H1 (cell line): Measurements from ENCODE around the gene BCAR3. TPM values are rescaled to one million over a fixed set of nuclear protein-coding genes. Genes with fewer than 3 reads are reported as not detected.

Experiments used
- CTCF ChIA-PET: fragments of 300-600 bp; sonication (Branson Sonifier 250); formaldehyde crosslinking; loops from one replicate; lab custom pipeline; 2021; ENCODE audit not compliant: partially characterized antibody; lab: Charles Lee
- POLR2A ChIA-PET: fragments of 300-600 bp; sonication (Branson Sonifier 250); formaldehyde crosslinking; loops from one replicate; lab custom pipeline; 2021; ENCODE audit warnings: inconsistent platforms; ENCODE audit not compliant: partially characterized antibody; lab: Charles Lee
- DNase-seq, 2 experiments: peaks; one replicate each; pipeline versions ENCODE4 v3.0.0 to v3.0.0-alpha.2; 2010 to 2022; ENCODE audit warnings: low spot score in 2 of 2, low read depth in 1 of 2, mixed read lengths in 1 of 2
- FAIRE-seq: peaks from 2 replicates; lab custom pipeline; 2011; peaks lifted over from hg19 to GRCh38; lab: Jason Lieb, UNC
- H2AFZ ChIP-seq: 2 replicates; pipeline ENCODE4 v1.8.1; 2012; ENCODE audit warnings: low read length, inconsistent platforms
- H2AK5ac ChIP-seq: 2 replicates; pipeline ENCODE4 v1.6.1; 2013; ENCODE audit warnings: low read depth, low read length
- H2BK120ac ChIP-seq: replicated peaks from 2 replicates; pipeline ENCODE3; 2013; ENCODE audit warnings: low read depth, low read length, inconsistent platforms
- H2BK12ac ChIP-seq: 2 replicates; pipeline ENCODE4 v1.6.1; 2013; ENCODE audit warnings: low read depth, low read length
- H2BK15ac ChIP-seq: 2 replicates; pipeline ENCODE4 v1.6.1; 2013; ENCODE audit warnings: low read length
- H2BK20ac ChIP-seq: 2 replicates; pipeline ENCODE4 v1.6.1; 2013; ENCODE audit warnings: low read length
- H2BK5ac ChIP-seq: 2 replicates; pipeline ENCODE4 v1.6.1; 2013; ENCODE audit warnings: low read depth, low read length
- H3K14ac ChIP-seq: 2 replicates; pipeline ENCODE4 v1.6.1; 2013; ENCODE audit warnings: inconsistent platforms; ENCODE audit not compliant: insufficient read length
- H3K18ac ChIP-seq: 2 replicates; pipeline ENCODE4 v1.6.1; 2013; ENCODE audit warnings: low read length; ENCODE audit errors: extremely low read depth
- H3K23ac ChIP-seq: 2 replicates; pipeline ENCODE4 v1.6.1; 2013; ENCODE audit warnings: inconsistent platforms; ENCODE audit not compliant: insufficient read length
- H3K23me2 ChIP-seq: 2 replicates; pipeline ENCODE4 v1.6.1; 2013; ENCODE audit warnings: low read depth, low read length
- H3K27ac ChIP-seq: 2 replicates; pipeline ENCODE4 v1.6.1; 2011; ENCODE audit warnings: low read depth, low read length, inconsistent platforms
- H3K27me3 ChIP-seq, 4 experiments: replicated peaks in 1 of 4; 1 replicate in 1 of 4; 2 replicates in 3 of 4; pipeline versions ENCODE4 v1.6.1 to v1.8.1; 2011 to 2013; ENCODE audit warnings: low read length in 3 of 4, mild to moderate bottlenecking in 3 of 4, inconsistent platforms in 2 of 4, mixed read lengths in 2 of 4, moderate library complexity in 1 of 4; ENCODE audit not compliant: control insufficient read depth in 3 of 4, insufficient read depth in 3 of 4; ENCODE audit errors: extremely low read depth in 1 of 4
- H3K36me3 ChIP-seq, 4 experiments: 2 replicates each; pipeline versions ENCODE4 v1.6.1 to v1.8.1; 2011 to 2013; ENCODE audit warnings: mild to moderate bottlenecking in 4 of 4, low read length in 3 of 4, moderate library complexity in 2 of 4, control low read depth in 1 of 4, inconsistent platforms in 1 of 4; ENCODE audit not compliant: insufficient read depth in 4 of 4, control insufficient read depth in 2 of 4
- H3K4ac ChIP-seq: replicated peaks from 2 replicates; pipeline ENCODE3; 2013; ENCODE audit warnings: low read length, low read depth, mixed read lengths, inconsistent platforms; ENCODE audit not compliant: insufficient read length
- H3K4me1 ChIP-seq, 4 experiments: replicated peaks in 1 of 4; 1 replicate in 1 of 4; 2 replicates in 3 of 4; pipeline versions ENCODE4 v1.6.1 to v1.8.1; 2011 to 2013; ENCODE audit warnings: low read length in 3 of 4, inconsistent platforms in 2 of 4, mixed read lengths in 1 of 4; ENCODE audit not compliant: insufficient read depth in 4 of 4, control insufficient read depth in 3 of 4
- H3K4me2 ChIP-seq, 2 experiments: 2 replicates each; pipeline versions ENCODE4 v1.6.1 to v1.8.1; 2011 to 2013; ENCODE audit warnings: low read depth in 2 of 2, low read length in 2 of 2, control low read depth in 1 of 2, inconsistent platforms in 1 of 2, mild to moderate bottlenecking in 1 of 2; ENCODE audit not compliant: insufficient read depth in 1 of 2
- H3K4me3 ChIP-seq, 4 experiments: fragments of 200-600, 300-600 bp in 1 of 4; sonication (generic), shearing (Covaris generic), sonication (Bioruptor Twin) in 1 of 4; 2 replicates each; pipeline versions ENCODE4 v1.5.1 to v1.8.1; 2011 to 2016; ENCODE audit warnings: low read length in 4 of 4, low read depth in 3 of 4, control low read depth in 2 of 4, inconsistent platforms in 2 of 4, mild to moderate bottlenecking in 2 of 4, mixed read lengths in 1 of 4, moderate library complexity in 1 of 4; ENCODE audit not compliant: insufficient read depth in 2 of 4; ENCODE audit errors: extremely low read depth in 1 of 4
- H3K56ac ChIP-seq: replicated peaks from 2 replicates; pipeline ENCODE3; 2013; ENCODE audit warnings: low read depth, mild to moderate bottlenecking, mixed read lengths, low read length, inconsistent platforms; ENCODE audit not compliant: insufficient read length
- H3K79me1 ChIP-seq: 2 replicates; pipeline ENCODE4 v1.6.1; 2013; ENCODE audit warnings: low read depth, low read length, control low read depth
- H3K79me2 ChIP-seq, 2 experiments: 2 replicates each; pipeline versions ENCODE4 v1.6.1 to v1.8.1; 2012 to 2013; ENCODE audit warnings: low read length in 2 of 2, mild to moderate bottlenecking in 2 of 2, inconsistent platforms in 1 of 2; ENCODE audit not compliant: insufficient read depth in 2 of 2, control insufficient read depth in 1 of 2
- H3K9ac ChIP-seq, 4 experiments: replicated peaks in 1 of 4; 1 replicate in 1 of 4; 2 replicates in 3 of 4; pipeline versions ENCODE4 v1.6.1 to v1.8.1; 2011 to 2013; ENCODE audit warnings: low read depth in 3 of 4, low read length in 3 of 4, control low read depth in 2 of 4, mild to moderate bottlenecking in 2 of 4, moderate library complexity in 2 of 4, inconsistent platforms in 1 of 4; ENCODE audit errors: extremely low read depth in 1 of 4
- H3K9me3 ChIP-seq, 2 experiments: 2 replicates each; pipeline versions ENCODE4 v1.6.1 to v1.8.1; 2012 to 2013; ENCODE audit warnings: mild to moderate bottlenecking in 2 of 2, moderate library complexity in 2 of 2, control low read depth in 1 of 2, inconsistent platforms in 1 of 2, low read depth in 1 of 2, low read length in 1 of 2, mixed read lengths in 1 of 2; ENCODE audit not compliant: insufficient read depth in 2 of 2
- H4K20me1 ChIP-seq, 2 experiments: replicated peaks in 1 of 2; 2 replicates each; pipeline versions ENCODE3 to v1.8.1; 2011 to 2013; ENCODE audit warnings: inconsistent platforms in 2 of 2, low read length in 2 of 2, mild to moderate bottlenecking in 1 of 2; ENCODE audit not compliant: insufficient read depth in 2 of 2, control insufficient read depth in 1 of 2
- H4K5ac ChIP-seq: 2 replicates; pipeline ENCODE4 v1.6.1; 2013; ENCODE audit warnings: low read length, low read depth, mixed read lengths, inconsistent platforms; ENCODE audit not compliant: insufficient read length
- H4K8ac ChIP-seq: 2 replicates; pipeline ENCODE4 v1.8.0; 2013; ENCODE audit warnings: mild to moderate bottlenecking, moderate library complexity, low read length, inconsistent platforms; ENCODE audit not compliant: insufficient read depth; ENCODE audit errors: extremely low read depth
- H4K91ac ChIP-seq: replicated peaks from 2 replicates; pipeline ENCODE3; 2013; ENCODE audit warnings: low read length, mixed read lengths, inconsistent platforms; ENCODE audit not compliant: insufficient read length
- ATF3 ChIP-seq: IDR thresholded peaks from 2 replicates; pipeline ENCODE4 v1.6.1; 2011; ENCODE audit warnings: low read depth, mild to moderate bottlenecking, low read length; ENCODE audit not compliant: insufficient read depth
- CHD1 ChIP-seq: IDR thresholded peaks from 2 replicates; pipeline ENCODE4 v1.6.1; 2012; ENCODE audit warnings: low read depth, low read length, improper control_type of control experiment
- GTF2F1 ChIP-seq: IDR thresholded peaks from 2 replicates; pipeline ENCODE4 v1.6.1; 2012; ENCODE audit warnings: low read depth, low read length, improper control_type of control experiment, borderline replicate concordance
- JUN ChIP-seq: IDR thresholded peaks from 2 replicates; pipeline ENCODE4 v1.6.1; 2011; ENCODE audit warnings: low read depth, mild to moderate bottlenecking, improper control_type of control experiment, low read length
- NRF1 ChIP-seq: IDR thresholded peaks from 2 replicates; pipeline ENCODE4 v1.6.1; 2011; ENCODE audit warnings: mild to moderate bottlenecking, low read depth, low read length, improper control_type of control experiment
- RBBP5 ChIP-seq: IDR thresholded peaks from 2 replicates; pipeline ENCODE4 v1.7.1; 2012; ENCODE audit warnings: low read depth, mild to moderate bottlenecking, inconsistent platforms, low read length, moderate library complexity, borderline replicate concordance
- RFX5 ChIP-seq: IDR thresholded peaks from 2 replicates; pipeline ENCODE4 v1.6.1; 2011; ENCODE audit warnings: low read depth, low read length, improper control_type of control experiment, borderline replicate concordance
- SAP30 ChIP-seq: fragments of 300-600 bp; sonication (generic); IDR thresholded peaks from 2 replicates; pipeline ENCODE4 v1.7.1; 2012; ENCODE audit warnings: low read length, moderate library complexity, mild to moderate bottlenecking, inconsistent platforms; ENCODE audit not compliant: insufficient read depth, insufficient replicate concordance
- SP1 ChIP-seq: IDR thresholded peaks from 2 replicates; pipeline ENCODE4 v1.6.1; 2011; ENCODE audit warnings: low read depth, low read length
- SP4 ChIP-seq: IDR thresholded peaks from 2 replicates; pipeline ENCODE4 v1.6.1; 2012; ENCODE audit warnings: low read length, inconsistent platforms
- SRF ChIP-seq: IDR thresholded peaks from 2 replicates; pipeline ENCODE4 v1.6.1; 2011; ENCODE audit warnings: mild to moderate bottlenecking, low read depth, low read length, moderate library complexity
- SUZ12 ChIP-seq: fragments of 200-600 bp; sonication (generic); IDR thresholded peaks from 2 replicates; pipeline ENCODE4 v1.6.1; 2012; ENCODE audit warnings: mild to moderate bottlenecking, inconsistent platforms, low read length, moderate library complexity, mixed read lengths
- USF2 ChIP-seq: IDR thresholded peaks from 2 replicates; pipeline ENCODE4 v1.6.1; 2011; ENCODE audit warnings: low read length, improper control_type of control experiment
- WGBS, 2 experiments: shearing (Covaris generic) in 1 of 2; methylation state at CpG; one replicate each; pipeline versions ENCODE4 v1.1.6 to v1.1.7; 2013 to 2015; ENCODE audit warnings: low lambda C conversion rate in 2 of 2, mixed read lengths in 2 of 2, inconsistent platforms in 1 of 2, low coverage in 1 of 2, missing lambda C conversion rate in 1 of 2; ENCODE audit not compliant: insufficient replicate concordance in 2 of 2, insufficient coverage in 1 of 2, insufficient read length in 1 of 2; ENCODE audit errors: extremely low coverage in 1 of 2, missing lambda C conversion rate in 1 of 2; 5-methylcytosine and 5-hydroxymethylcytosine counted together
- polyA plus RNA-seq, 7 experiments: library from polyadenylated mRNA; depleted of rRNA in 3 of 7; stranded (reverse) in 5 of 7; unstranded in 2 of 7; fragments of >200 nt in 5 of 7; fragments of 200-250 nt in 2 of 7; gene quantifications; 1 replicate in 5 of 7; 2 replicates in 1 of 7; 4 replicates in 1 of 7; pipeline versions ENCODE4 v1.2.1 to v1.2.3, GENCODE V29; 2011 to 2013; ENCODE audit warnings: missing spikeins in 2 of 7, mixed read lengths in 2 of 7
- total RNA-seq: library from RNA; stranded (reverse); fragmentation: NEBNext Ultra II Directional; extraction: Animal tissue kit (Norgen Biotek cat#: 25700); gene quantifications from 2 replicates; pipeline ENCODE4 v1.2.1, GENCODE V29; 2021

BCAR3 gene
- total and polyA plus RNA-seq, 2 of the 8 experiments (the other 6 are each of a cell fraction or from before 2014, with no cell fraction given): 5.6 to 9.2 TPM

GRCh38 chr1:93665015-93665414 lies 16.6 kb downstream of the BCAR3 start:
- H3K4me3 ChIP-seq: no peak overlapping the region
- DNase-seq (no peak), FAIRE-seq (no peak)
- H3K14ac ChIP-seq: no peak overlapping the region
- no peak overlapping the region for H2AFZ ChIP-seq
- H3K9me3 ChIP-seq: no peaks in the 10 kb centered on the region
- H3K23ac ChIP-seq: no peak overlapping the region
- H2AK5ac ChIP-seq: no peak overlapping the region
- 0 out of 2 replicates have a peak overlapping the region, but pooled peaks have one; percentile 31 for H2BK12ac ChIP-seq
- H4K8ac ChIP-seq: no peak overlapping the region
- no peak overlapping the region for H2BK20ac ChIP-seq
- no peaks in the 10 kb centered on the region for H4K20me1 ChIP-seq
- peaks cover 7% of the 10 kb centered on the region; the same call in 1 of the 2 replicates for H3K23me2 ChIP-seq
- peaks cover 6 to 26% (median 16%) of the 10 kb centered on the region in 4 experiments for H3K4me1 ChIP-seq
- H3K4me2 ChIP-seq: no peak overlapping the region
- H3K18ac ChIP-seq: no peak overlapping the region; the same call in 1 of the 2 replicates
- H3K4ac ChIP-seq: no peak overlapping the region
- no peak overlapping the region for H3K27ac ChIP-seq
- no peak overlapping the region for H4K5ac ChIP-seq
- no peak overlapping the region for H3K9ac ChIP-seq
- POLR2A ChIA-PET: no interaction called here
- 85% methylated on average over 3 of the region's 3 CpGs; no CpG with 5 or more reads in 1 of the 2 experiments for WGBS, 2 experiments
- CTCF ChIA-PET: interaction anchor here (0.9 to 7.0 kb wide), 6 partner anchors 14 to 179 kb away, joined by 3 to 49 read pairs (median 4); no protein-coding TSS in a partner anchor
- no peak overlapping the region for H2BK120ac ChIP-seq
- H3K79me1 ChIP-seq: peaks cover 6% of the 10 kb centered on the region; the same call in 1 of the 2 replicates
- H2BK5ac ChIP-seq: no peak overlapping the region
- H3K56ac ChIP-seq: no peak overlapping the region
- no peaks in the 10 kb centered on the region for H3K27me3 ChIP-seq
- no peak overlapping the region for H4K91ac ChIP-seq
- no peak overlapping the region for H2BK15ac ChIP-seq
- H3K36me3 ChIP-seq: peaks cover 0 to 3% (median 0%) of the 10 kb centered on the region in 4 experiments; a peak in 1 of 8 replicates
- peaks cover 0 to 10% of the 10 kb centered on the region in 2 experiments; a peak in 1 of 4 replicates for H3K79me2 ChIP-seq
- TF ChIP-seq RFX5 (no peak), SP1 (no peak), SAP30 (no peak), SUZ12 (no peak), NRF1 (no peak), SRF (no peak), ATF3 (no peak), GTF2F1 (no peak), USF2 (no peak), RBBP5 (no peak), CHD1 (no peak), SP4 (no peak), JUN (no peak)
